Activated naive CD4-positive, alpha-beta T cell treated with anti-CD3 and anti-CD28 coated beads, Interleukin-2, amount 10 ng/mL, durations not matched to agents 7 days and 5 days (primary cell): ENCODE results near the gene SLC26A9.

ENCODE experiments used
- CTCF ChIA-PET: fragments of 350-600 bp; sonication (Branson Sonifier 250); formaldehyde crosslinking; loops from one replicate; lab custom pipeline; 2021; ENCODE audit warnings: antibody characterized with exemption; lab: Charles Lee
- DNase-seq: peaks from one replicate; pipeline ENCODE4 v3.0.0-alpha.2; 2020
- H3K27ac Mint-ChIP-seq: one replicate; pipeline ENCODE4 v1.8.0; 2021; ENCODE audit warnings: mild to moderate bottlenecking, moderate library complexity, mixed read lengths
- H3K27me3 Mint-ChIP-seq: one replicate; pipeline ENCODE4 v1.8.0; 2021; ENCODE audit warnings: mild to moderate bottlenecking, mixed read lengths
- H3K36me3 Mint-ChIP-seq: one replicate; pipeline ENCODE4 v1.8.0; 2021; ENCODE audit warnings: mixed read lengths
- H3K4me1 Mint-ChIP-seq: one replicate; pipeline ENCODE4 v1.8.0; 2021; ENCODE audit warnings: mixed read lengths
- H3K4me3 Mint-ChIP-seq: one replicate; pipeline ENCODE4 v1.8.0; 2021; ENCODE audit warnings: mild to moderate bottlenecking, moderate library complexity, mixed read lengths
- H3K9me3 Mint-ChIP-seq: one replicate; pipeline ENCODE4 v1.8.0; 2021; ENCODE audit warnings: mixed read lengths

SLC26A9 gene

GRCh38 chr1:205949753-205950152 lies 6.5 kb upstream of the SLC26A9 start:
- CTCF ChIA-PET = interaction anchor here (1.0 to 3.1 kb wide), 2 partner anchors 27 to 291 kb away, joined by 3 to 19 read pairs; no protein-coding TSS in a partner anchor
- Mint-ChIP-seq H3K27me3 (peaks cover 57% of the 10 kb centered on the region), H3K27ac (no peak overlapping the region), H3K4me1 (no peaks in the 10 kb centered on the region), H3K4me3 (no peak overlapping the region), H3K9me3 (no peaks in the 10 kb centered on the region), H3K36me3 (no peaks in the 10 kb centered on the region)
- DNase-seq = no peak

GRCh38 chr1:205948886-205949285 lies 5.6 kb upstream of the SLC26A9 start:
- Mint-ChIP-seq H3K4me1 (no peaks in the 10 kb centered on the region), H3K4me3 (no peak overlapping the region), H3K27me3 (peaks cover 64% of the 10 kb centered on the region), H3K27ac (no peak overlapping the region), H3K9me3 (no peaks in the 10 kb centered on the region), H3K36me3 (no peaks in the 10 kb centered on the region)
- DNase-seq = no peak
- CTCF ChIA-PET = interaction anchor here (1.0 to 1.7 kb wide), 2 partner anchors 28 to 290 kb away, joined by 3 to 5 read pairs; no protein-coding TSS in a partner anchor

GRCh38 chr1:205948039-205948438 lies 4.8 kb upstream of the SLC26A9 start:
- Mint-ChIP-seq H3K4me3 (no peak overlapping the region), H3K36me3 (no peaks in the 10 kb centered on the region), H3K4me1 (no peaks in the 10 kb centered on the region), H3K27ac (no peak overlapping the region), H3K9me3 (no peaks in the 10 kb centered on the region), H3K27me3 (peaks cover 64% of the 10 kb centered on the region)
- no peak for DNase-seq
- CTCF ChIA-PET = interaction anchor here (1.7 kb wide), 1 partner anchor 29 kb away, joined by 5 read pairs; no protein-coding TSS in a partner anchor

- Mint-ChIP-seq H3K27me3 (peaks cover 71% of the 10 kb centered on the region), H3K36me3 (no peaks in the 10 kb centered on the region), H3K27ac (no peak overlapping the region), H3K9me3 (no peaks in the 10 kb centered on the region), H3K4me1 (no peaks in the 10 kb centered on the region), H3K4me3 (no peak overlapping the region)
- CTCF ChIA-PET = interaction anchor here (1.3 kb wide), 1 partner anchor 30 kb away, joined by 3 read pairs; no protein-coding TSS in a partner anchor
- no peak for DNase-seq
Measured at GRCh38 chr1:205947024-205947423, 3.8 kb upstream of the SLC26A9 start.

GRCh38 chr1:205945069-205945468 lies 1.8 kb upstream of the SLC26A9 start:
- Mint-ChIP-seq H3K4me3 (no peak overlapping the region), H3K27me3 (peaks cover 77% of the 10 kb centered on the region), H3K27ac (no peak overlapping the region), H3K4me1 (no peaks in the 10 kb centered on the region), H3K9me3 (no peaks in the 10 kb centered on the region), H3K36me3 (no peaks in the 10 kb centered on the region)
- DNase-seq = no peak
- CTCF ChIA-PET = interaction anchor here (3.1 kb wide), 1 partner anchor 32 kb away, joined by 10 read pairs; no protein-coding TSS in a partner anchor

- peaks cover 77% of the 10 kb centered on the region for H3K27me3 Mint-ChIP-seq
Measured at GRCh38 chr1:205944525-205944924, 1.3 kb upstream of the SLC26A9 start.

GRCh38 chr1:205942631-205943159 lies 561 bp downstream of the SLC26A9 start:
- DNase-seq = no peak
- CTCF ChIA-PET = interaction anchor here (1.2 to 3.1 kb wide), 3 partner anchors 10 to 35 kb away, joined by 3 to 10 read pairs (median 3); no protein-coding TSS in a partner anchor
- Mint-ChIP-seq H3K36me3 (no peaks in the 10 kb centered on the region), H3K4me3 (no peak overlapping the region), H3K27ac (no peak overlapping the region), H3K27me3 (peaks cover 77% of the 10 kb centered on the region), H3K9me3 (no peaks in the 10 kb centered on the region), H3K4me1 (no peaks in the 10 kb centered on the region)

More at GRCh38 chr1:205944525-205944924, 1.3 kb upstream of the SLC26A9 start:
- CTCF ChIA-PET = interaction anchor here (3.1 kb wide), 1 partner anchor 33 kb away, joined by 10 read pairs; no protein-coding TSS in a partner anchor
- Mint-ChIP-seq H3K36me3 (no peaks in the 10 kb centered on the region), H3K4me1 (no peaks in the 10 kb centered on the region), H3K4me3 (no peak overlapping the region), H3K9me3 (no peaks in the 10 kb centered on the region), H3K27ac (no peak overlapping the region)
- no peak for DNase-seq

- no peak overlapping the region for H3K27ac Mint-ChIP-seq
- H3K27me3 Mint-ChIP-seq = peaks cover 84% of the 10 kb centered on the region
- CTCF ChIA-PET = no interaction called here
- H3K4me3 Mint-ChIP-seq = no peak overlapping the region
- H3K36me3 Mint-ChIP-seq = no peaks in the 10 kb centered on the region
- H3K9me3 Mint-ChIP-seq = no peaks in the 10 kb centered on the region
- H3K4me1 Mint-ChIP-seq = no peaks in the 10 kb centered on the region
- no peak for DNase-seq
Measured at GRCh38 chr1:205940710-205941109, 2.5 kb downstream of the SLC26A9 start.

GRCh38 chr1:205939690-205940330 lies 3.4 kb downstream of the SLC26A9 start:
- CTCF ChIA-PET = no interaction called here

GRCh38 chr1:205938682-205939081 lies 4.6 kb downstream of the SLC26A9 start:
- CTCF ChIA-PET = no interaction called here
- H3K27me3 Mint-ChIP-seq = peaks cover 81% of the 10 kb centered on the region
- H3K9me3 Mint-ChIP-seq = no peaks in the 10 kb centered on the region
- H3K4me3 Mint-ChIP-seq = no peak overlapping the region
- no peak overlapping the region for H3K27ac Mint-ChIP-seq
- H3K36me3 Mint-ChIP-seq = no peaks in the 10 kb centered on the region
- no peak for DNase-seq
- no peaks in the 10 kb centered on the region for H3K4me1 Mint-ChIP-seq

More at GRCh38 chr1:205939690-205940330, 3.4 kb downstream of the SLC26A9 start:
- Mint-ChIP-seq H3K4me3 (no peak overlapping the region), H3K27ac (no peak overlapping the region), H3K36me3 (no peaks in the 10 kb centered on the region), H3K9me3 (no peaks in the 10 kb centered on the region), H3K27me3 (peaks cover 84% of the 10 kb centered on the region), H3K4me1 (no peaks in the 10 kb centered on the region)
- DNase-seq = peak; percentile 31

GRCh38 chr1:205936846-205937586 lies 6.2 kb downstream of the SLC26A9 start:
- Mint-ChIP-seq H3K4me1 (no peaks in the 10 kb centered on the region), H3K27me3 (peaks cover 73% of the 10 kb centered on the region), H3K27ac (no peak overlapping the region), H3K4me3 (no peak overlapping the region), H3K36me3 (no peaks in the 10 kb centered on the region), H3K9me3 (no peaks in the 10 kb centered on the region)
- CTCF ChIA-PET = interaction anchor here (1.2 kb wide), 1 partner anchor 278 kb away, joined by 3 read pairs; no protein-coding TSS in a partner anchor
- no peak for DNase-seq

GRCh38 chr1:205936311-205936710 lies 6.9 kb downstream of the SLC26A9 start:
- H3K27me3 Mint-ChIP-seq = peaks cover 66% of the 10 kb centered on the region
- no peaks in the 10 kb centered on the region for H3K4me1 Mint-ChIP-seq
- no peak for DNase-seq
- no peaks in the 10 kb centered on the region for H3K36me3 Mint-ChIP-seq
- H3K9me3 Mint-ChIP-seq = no peaks in the 10 kb centered on the region
- H3K27ac Mint-ChIP-seq = no peak overlapping the region
- H3K4me3 Mint-ChIP-seq = no peak overlapping the region
- CTCF ChIA-PET = interaction anchor here (1.2 kb wide), 1 partner anchor 278 kb away, joined by 3 read pairs; no protein-coding TSS in a partner anchor

- Mint-ChIP-seq H3K27ac (no peak overlapping the region), H3K36me3 (no peaks in the 10 kb centered on the region), H3K27me3 (peaks cover 64% of the 10 kb centered on the region), H3K4me3 (no peak overlapping the region), H3K4me1 (no peaks in the 10 kb centered on the region), H3K9me3 (no peaks in the 10 kb centered on the region)
- CTCF ChIA-PET = interaction anchor here (1.2 kb wide), 1 partner anchor 277 kb away, joined by 3 read pairs; no protein-coding TSS in a partner anchor
- no peak for DNase-seq
Measured at GRCh38 chr1:205935869-205936268, 7.4 kb downstream of the SLC26A9 start.

GRCh38 chr1:205934788-205935187 lies 8.5 kb downstream of the SLC26A9 start:
- CTCF ChIA-PET = interaction anchor here (0.7 kb wide), 1 partner anchor 42 kb away, joined by 3 read pairs; no protein-coding TSS in a partner anchor
- H3K36me3 Mint-ChIP-seq = no peaks in the 10 kb centered on the region
- H3K4me3 Mint-ChIP-seq = no peak overlapping the region
- peaks cover 53% of the 10 kb centered on the region for H3K27me3 Mint-ChIP-seq
- H3K27ac Mint-ChIP-seq = no peak overlapping the region
- H3K4me1 Mint-ChIP-seq = no peaks in the 10 kb centered on the region
- no peak for DNase-seq
- no peaks in the 10 kb centered on the region for H3K9me3 Mint-ChIP-seq
